Neuronal stem cell (in vitro differentiated cells): ENCODE data around the gene SLC35C1.

ENCODE experiments used
- DNase-seq: peaks from one replicate; pipeline ENCODE4 v3.0.0-alpha.2; 2013; ENCODE audit warnings: low spot score
- H2AFZ ChIP-seq: one replicate; pipeline ENCODE4 v1.6.1; 2013; ENCODE audit warnings: mild to moderate bottlenecking, low read length, inconsistent platforms
- H2AK5ac ChIP-seq: 2 replicates; pipeline ENCODE4 v1.6.1; 2013; ENCODE audit warnings: low read depth, mild to moderate bottlenecking, inconsistent platforms, low read length, moderate library complexity, mixed read lengths
- H2BK120ac ChIP-seq: 2 replicates; pipeline ENCODE4 v1.6.1; 2013; ENCODE audit warnings: low read depth, mild to moderate bottlenecking, inconsistent platforms, low read length, moderate library complexity, mixed read lengths
- H2BK12ac ChIP-seq: one replicate; pipeline ENCODE4 v1.6.1; 2013; ENCODE audit warnings: low read length, inconsistent platforms
- H2BK15ac ChIP-seq: 2 replicates; pipeline ENCODE4 v1.6.1; 2013; ENCODE audit warnings: mild to moderate bottlenecking, low read length, inconsistent platforms, mixed read lengths
- H2BK5ac ChIP-seq: one replicate; pipeline ENCODE4 v1.6.1; 2013; ENCODE audit warnings: inconsistent platforms, mild to moderate bottlenecking, low read length, moderate library complexity
- H3K14ac ChIP-seq: one replicate; pipeline ENCODE4 v1.6.1; 2013; ENCODE audit warnings: low read length, inconsistent platforms
- H3K18ac ChIP-seq: 2 replicates; pipeline ENCODE4 v1.6.1; 2013; ENCODE audit warnings: low read length, inconsistent platforms
- H3K23ac ChIP-seq: 2 replicates; pipeline ENCODE4 v1.6.1; 2013; ENCODE audit warnings: low read depth, mild to moderate bottlenecking, mixed read lengths, low read length, inconsistent platforms; ENCODE audit not compliant: poor library complexity
- H3K27ac ChIP-seq: replicated peaks from 3 replicates; pipeline ENCODE4 v1.5.1; 2013; ENCODE audit warnings: low read length, inconsistent platforms
- H3K27me3 ChIP-seq, 3 experiments: 2 replicates each; pipeline ENCODE4 v1.6.1; 2013; ENCODE audit warnings: low read length in 3 of 3, mild to moderate bottlenecking in 2 of 3, inconsistent platforms in 1 of 3, low read depth in 1 of 3, mixed read lengths in 1 of 3, moderate library complexity in 1 of 3; ENCODE audit not compliant: control insufficient read depth in 3 of 3, insufficient read depth in 3 of 3
- H3K36me3 ChIP-seq, 2 donors: replicated peaks in 1 of 2; 2 replicates each; pipeline ENCODE4 v1.6.1; 2013; ENCODE audit warnings: low read length in 2 of 2; ENCODE audit not compliant: control insufficient read depth in 2 of 2, insufficient read depth in 2 of 2
- H3K4ac ChIP-seq: 2 replicates; pipeline ENCODE4 v1.6.1; 2013; ENCODE audit warnings: inconsistent platforms, mild to moderate bottlenecking, low read length, moderate library complexity
- H3K4me1 ChIP-seq, 2 donors: 1 replicate in 1 of 2; 2 replicates in 1 of 2; pipeline ENCODE4 v1.6.1; 2013; ENCODE audit warnings: low read length in 2 of 2, low read depth in 1 of 2; ENCODE audit not compliant: control insufficient read depth in 2 of 2, insufficient read depth in 1 of 2
- H3K4me2 ChIP-seq: one replicate; pipeline ENCODE4 v1.6.1; 2013; ENCODE audit warnings: mild to moderate bottlenecking, low read length, inconsistent platforms; ENCODE audit not compliant: insufficient read depth, poor library complexity, severe bottlenecking
- H3K4me3 ChIP-seq, 2 donors: 2 replicates each; pipeline ENCODE4 v1.5.1; 2013; ENCODE audit warnings: low read length in 2 of 2, mild to moderate bottlenecking in 2 of 2, inconsistent platforms in 1 of 2, moderate library complexity in 1 of 2
- H3K79me1 ChIP-seq: one replicate; pipeline ENCODE4 v1.6.1; 2013; ENCODE audit warnings: low read depth, mild to moderate bottlenecking, inconsistent platforms, low read length, moderate library complexity
- H3K9ac ChIP-seq: one replicate; pipeline ENCODE4 v1.6.1; 2013; ENCODE audit warnings: mild to moderate bottlenecking, low read depth, low read length, inconsistent platforms; ENCODE audit not compliant: poor library complexity
- H3K9me3 ChIP-seq, 2 donors: replicated peaks in 1 of 2; 2 replicates each; pipeline versions ENCODE3 to v1.6.1; 2013; ENCODE audit warnings: low read length in 2 of 2, mild to moderate bottlenecking in 2 of 2, inconsistent platforms in 1 of 2, low read depth in 1 of 2, mixed read lengths in 1 of 2, moderate library complexity in 1 of 2; ENCODE audit not compliant: control insufficient read depth in 2 of 2, insufficient read depth in 1 of 2
- H4K8ac ChIP-seq: one replicate; pipeline ENCODE4 v1.6.1; 2013; ENCODE audit warnings: low read depth, mild to moderate bottlenecking, inconsistent platforms, low read length, moderate library complexity
- H4K91ac ChIP-seq: one replicate; pipeline ENCODE4 v1.6.1; 2013; ENCODE audit warnings: low read length, low read depth, mild to moderate bottlenecking, inconsistent platforms; ENCODE audit not compliant: poor library complexity
- WGBS, 2 donors: extraction: QIAGEN DNeasy Blood & Tissue Kit; methylation state at CpG; one replicate each; pipeline ENCODE4 v1.1.7; 2013; ENCODE audit warnings: missing lambda C conversion rate in 2 of 2, mixed read lengths in 1 of 2; ENCODE audit not compliant: insufficient read length in 2 of 2, insufficient replicate concordance in 1 of 2; ENCODE audit errors: extremely low coverage in 2 of 2; 5-methylcytosine and 5-hydroxymethylcytosine counted together

The SLC35C1 gene

DNA sequence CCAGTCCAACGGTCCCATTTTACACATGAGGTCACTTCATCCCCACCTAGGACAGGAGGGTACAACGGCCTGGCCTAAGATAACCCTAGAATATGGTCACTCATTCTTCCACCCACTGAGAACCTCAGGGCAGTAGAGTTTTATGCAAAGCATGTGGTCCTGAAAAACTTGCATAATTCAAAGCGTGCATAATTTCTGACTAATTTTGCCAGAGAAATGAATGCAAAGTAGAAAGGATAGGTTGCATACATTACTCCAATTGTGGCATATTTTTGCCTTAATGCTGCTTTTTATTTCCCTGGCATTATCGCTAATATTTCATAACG, 32.5 kb upstream of the SLC35C1 start:
- H3K9ac ChIP-seq: no peak overlapping the region
- H2BK12ac ChIP-seq: no peak overlapping the region
- H2AK5ac ChIP-seq: no peak overlapping the region
- H3K4ac ChIP-seq: no peak overlapping the region
- no peak overlapping the region for H3K27ac ChIP-seq
- peaks cover 2 to 6% of the 10 kb centered on the region in 2 donors for H3K4me1 ChIP-seq
- H3K4me3 ChIP-seq: no peak overlapping the region
- no peaks in the 10 kb centered on the region for H3K36me3 ChIP-seq
- no peak overlapping the region for H4K8ac ChIP-seq
- H2BK120ac ChIP-seq: no peak overlapping the region
- H2AFZ ChIP-seq: no peak overlapping the region
- H3K9me3 ChIP-seq: no peaks in the 10 kb centered on the region
- H3K79me1 ChIP-seq: no peaks in the 10 kb centered on the region
- peaks cover 0 to 17% (median 3%) of the 10 kb centered on the region in 3 experiments for H3K27me3 ChIP-seq
- no peak overlapping the region for H3K18ac ChIP-seq
- no CpG with 5 or more reads among the region's 5 CpGs for WGBS, 2 donors
- H3K14ac ChIP-seq: no peak overlapping the region
- no peak overlapping the region for H2BK15ac ChIP-seq
- H3K23ac ChIP-seq: no peak overlapping the region
- no peak overlapping the region for H3K4me2 ChIP-seq
- no peak for DNase-seq
- no peak overlapping the region for H4K91ac ChIP-seq
- H2BK5ac ChIP-seq: no peak overlapping the region

DNA sequence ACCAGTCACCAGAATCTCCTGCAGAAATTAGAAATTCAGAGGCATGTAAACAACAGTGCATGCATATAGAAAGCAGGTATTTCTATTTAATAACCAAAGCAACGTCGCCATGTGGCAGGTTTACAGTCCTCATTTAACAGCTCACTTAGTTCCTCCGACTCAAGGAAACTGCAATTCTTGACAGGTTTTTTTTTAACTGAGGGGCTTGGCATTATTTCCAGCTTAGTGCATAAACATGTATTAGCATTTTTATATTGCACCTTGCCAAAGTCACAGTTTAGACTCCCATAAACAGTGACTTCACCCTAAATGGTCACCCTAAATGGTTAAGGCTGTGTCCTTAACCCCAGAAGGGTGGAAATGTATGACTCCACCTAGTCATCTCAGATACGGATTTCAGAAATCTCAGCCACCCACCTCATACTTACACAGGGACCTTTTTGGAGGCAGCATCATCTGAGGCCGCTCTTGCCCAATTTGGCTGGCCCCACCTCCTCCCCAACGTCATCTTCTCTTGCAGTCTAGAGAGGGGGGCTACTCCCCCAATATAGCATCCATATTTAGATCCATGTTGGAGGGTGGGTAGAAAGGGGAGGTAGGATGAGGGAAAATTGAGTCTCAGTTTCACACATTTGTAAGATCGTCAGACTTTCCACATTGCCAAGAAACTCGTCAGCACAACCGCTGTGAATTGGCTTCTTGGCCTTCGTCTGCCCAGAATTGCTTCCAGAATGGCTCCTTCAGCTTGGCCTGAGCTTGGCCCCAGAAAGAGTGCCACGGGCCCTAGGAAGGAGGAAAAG, 31.8 kb upstream of the SLC35C1 start:
- no peaks in the 10 kb centered on the region for H3K9me3 ChIP-seq
- H3K4me1 ChIP-seq: peaks cover 2 to 6% of the 10 kb centered on the region in 2 donors
- no peak overlapping the region for H3K4me2 ChIP-seq
- no peak overlapping the region for H3K14ac ChIP-seq
- H2BK12ac ChIP-seq: no peak overlapping the region
- no peak overlapping the region for H2BK120ac ChIP-seq
- no peak overlapping the region for H2AK5ac ChIP-seq
- H2BK5ac ChIP-seq: no peak overlapping the region
- no peak overlapping the region for H2AFZ ChIP-seq
- H3K9ac ChIP-seq: no peak overlapping the region
- H3K27ac ChIP-seq: no peak overlapping the region
- no peaks in the 10 kb centered on the region for H3K79me1 ChIP-seq
- no peak overlapping the region for H3K4ac ChIP-seq
- no peak overlapping the region for H3K4me3 ChIP-seq
- no peak overlapping the region for H4K8ac ChIP-seq
- no peak overlapping the region for H3K18ac ChIP-seq
- no peak for DNase-seq
- WGBS, 2 donors: no CpG with 5 or more reads among the region's 11 CpGs
- H3K36me3 ChIP-seq: no peaks in the 10 kb centered on the region
- no peak overlapping the region for H2BK15ac ChIP-seq
- H3K27me3 ChIP-seq: peaks cover 0 to 9% (median 3%) of the 10 kb centered on the region in 3 experiments
- H3K23ac ChIP-seq: no peak overlapping the region
- H4K91ac ChIP-seq: no peak overlapping the region

DNA sequence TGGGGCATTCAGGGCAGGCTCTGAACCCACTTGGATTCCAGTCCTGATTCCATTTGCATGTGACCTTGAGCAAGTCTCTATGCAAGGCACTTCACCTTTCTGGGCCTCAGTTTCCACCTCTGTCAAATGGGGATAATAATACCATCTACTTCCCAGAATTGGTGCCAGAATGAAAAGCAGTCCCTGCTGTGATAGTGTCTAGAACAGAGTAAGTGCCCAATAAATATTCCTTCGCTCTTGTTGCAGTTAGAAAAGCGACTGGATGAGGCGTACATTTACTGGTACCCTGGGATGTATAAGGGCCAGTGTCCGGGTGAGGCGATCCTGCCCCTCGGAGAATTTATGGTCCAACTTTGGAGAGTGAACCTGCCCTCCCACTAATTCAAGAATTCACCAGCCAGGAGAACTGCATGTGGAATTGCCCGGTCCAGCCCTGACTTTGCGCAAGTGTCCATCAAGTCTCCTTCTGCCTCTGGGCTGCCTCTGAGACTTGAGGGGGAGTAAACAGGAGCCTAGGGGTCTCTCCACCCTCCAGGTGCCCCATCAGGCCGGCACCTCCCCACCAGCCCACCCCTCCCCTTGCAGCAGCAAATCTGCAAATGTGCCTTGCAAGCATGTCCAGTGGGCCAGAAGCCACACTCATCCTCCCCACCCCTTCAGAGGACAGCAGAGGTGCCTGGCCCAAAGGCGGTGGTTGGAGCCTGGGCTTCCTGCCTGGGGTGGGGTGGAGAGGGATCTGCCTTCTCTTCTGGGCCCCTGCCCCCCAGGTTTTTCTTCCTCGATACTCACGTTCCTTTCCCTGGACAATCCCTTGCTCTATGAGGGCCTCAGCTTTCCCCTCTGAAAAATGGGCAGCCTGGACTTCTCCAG, 30.9 kb upstream of the SLC35C1 start:
- Histone ChIP-seq H3K4ac (no peak overlapping the region), H3K14ac (no peak overlapping the region), H3K9ac (no peak overlapping the region), H2AFZ (no peak overlapping the region), H2BK15ac (no peak overlapping the region), H3K4me1 (peaks cover 2 to 6% of the 10 kb centered on the region in 2 donors), H2BK12ac (no peak overlapping the region), H3K79me1 (no peaks in the 10 kb centered on the region), H3K27ac (no peak overlapping the region), H3K4me3 (no peak overlapping the region), H4K8ac (no peak overlapping the region), H3K27me3 (peaks cover 0 to 7% (median 3%) of the 10 kb centered on the region in 3 experiments), H3K23ac (peak overlapping the region; percentile 22), H3K4me2 (no peak overlapping the region), H3K36me3 (no peaks in the 10 kb centered on the region), H2AK5ac (no peak overlapping the region), H2BK5ac (no peak overlapping the region), H4K91ac (no peak overlapping the region), H3K9me3 (no peaks in the 10 kb centered on the region), H3K18ac (no peak overlapping the region), H2BK120ac (no peak overlapping the region)
- no CpG with 5 or more reads among the region's 12 CpGs for WGBS, 2 donors
- no peak for DNase-seq

DNA sequence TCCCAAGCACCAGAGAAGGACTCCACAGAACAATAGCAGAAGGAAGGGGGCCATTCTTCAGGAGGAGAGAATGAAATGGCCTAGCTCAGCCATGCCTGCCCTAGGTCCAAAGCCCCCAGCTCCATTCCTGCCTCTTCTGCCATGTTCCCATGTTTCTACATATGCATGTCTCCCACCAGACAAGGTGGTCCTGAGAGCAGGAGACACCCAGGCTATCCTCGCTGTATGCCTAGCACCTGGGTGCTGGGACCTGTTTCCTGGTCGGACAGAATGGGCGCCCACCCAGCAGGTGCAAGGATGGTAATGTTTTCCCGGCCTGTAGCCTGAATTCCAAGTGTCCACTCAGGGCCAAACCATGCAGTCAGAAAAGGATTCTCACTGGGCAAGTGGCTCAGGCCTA, 30.2 kb upstream of the SLC35C1 start:
- H3K9ac ChIP-seq: no peak overlapping the region
- peak overlapping the region; percentile 68 for H4K8ac ChIP-seq
- DNase-seq: no peak
- no peak overlapping the region for H3K4me3 ChIP-seq
- no peak overlapping the region for H3K18ac ChIP-seq
- peaks cover 0 to 1% of the 10 kb centered on the region in 2 donors for H3K9me3 ChIP-seq
- H2BK15ac ChIP-seq: no peak overlapping the region
- H3K79me1 ChIP-seq: no peaks in the 10 kb centered on the region
- peak overlapping the region; percentile 32 for H3K14ac ChIP-seq
- H3K36me3 ChIP-seq: no peaks in the 10 kb centered on the region
- H4K91ac ChIP-seq: no peak overlapping the region
- H3K23ac ChIP-seq: no peak overlapping the region
- H2BK120ac ChIP-seq: no peak overlapping the region
- peak overlapping the region; percentile 66 for H2BK5ac ChIP-seq
- H3K27ac ChIP-seq: no peak overlapping the region
- peak overlapping the region; percentile 38 for H2AK5ac ChIP-seq
- H2BK12ac ChIP-seq: no peak overlapping the region
- H3K4ac ChIP-seq: no peak overlapping the region
- WGBS, 2 donors: no CpG with 5 or more reads among the region's 4 CpGs
- H3K27me3 ChIP-seq: peaks cover 0 to 3% (median 3%) of the 10 kb centered on the region in 3 experiments
- H2AFZ ChIP-seq: no peak overlapping the region
- H3K4me2 ChIP-seq: no peak overlapping the region
- H3K4me1 ChIP-seq: peaks cover 2 to 6% of the 10 kb centered on the region in 2 donors
